SH-SY5Y (cell line): ENCODE measurements around the gene HSD11B1.

ENCODE experiments used
- GATA2 ChIP-seq: IDR thresholded peaks from 2 replicates; pipeline ENCODE4 v1.6.1; 2011; ENCODE audit warnings: mild to moderate bottlenecking, low read depth, low read length
- GATA3 ChIP-seq: IDR thresholded peaks from 2 replicates; pipeline ENCODE4 v1.6.1; 2011; ENCODE audit warnings: low read depth, mild to moderate bottlenecking, low read length, moderate library complexity

Gene HSD11B1

DNA sequence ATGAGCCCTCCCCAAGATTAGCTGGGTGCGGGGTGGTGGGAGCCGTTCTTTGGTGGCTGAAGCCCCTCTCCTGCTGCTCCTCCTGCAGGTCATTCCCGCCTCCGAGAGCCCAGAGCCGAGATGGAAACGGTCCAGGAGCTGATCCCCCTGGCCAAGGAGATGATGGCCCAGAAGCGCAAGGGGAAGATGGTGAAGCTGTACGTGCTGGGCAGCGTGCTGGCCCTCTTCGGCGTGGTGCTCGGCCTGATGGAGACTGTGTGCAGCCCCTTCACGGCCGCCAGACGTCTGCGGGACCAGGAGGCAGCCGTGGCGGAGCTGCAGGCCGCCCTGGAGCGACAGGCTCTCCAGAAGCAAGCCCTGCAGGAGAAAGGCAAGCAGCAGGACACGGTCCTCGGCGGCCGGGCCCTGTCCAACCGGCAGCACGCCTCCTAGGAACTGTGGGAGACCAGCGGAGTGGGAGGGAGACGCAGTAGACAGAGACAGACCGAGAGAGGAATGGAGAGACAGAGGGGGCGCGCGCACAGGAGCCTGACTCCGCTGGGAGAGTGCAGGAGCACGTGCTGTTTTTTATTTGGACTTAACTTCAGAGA is 29.0 kb upstream of the HSD11B1 start:
- TF ChIP-seq GATA3 (no peak), GATA2 (no peak)

DNA sequence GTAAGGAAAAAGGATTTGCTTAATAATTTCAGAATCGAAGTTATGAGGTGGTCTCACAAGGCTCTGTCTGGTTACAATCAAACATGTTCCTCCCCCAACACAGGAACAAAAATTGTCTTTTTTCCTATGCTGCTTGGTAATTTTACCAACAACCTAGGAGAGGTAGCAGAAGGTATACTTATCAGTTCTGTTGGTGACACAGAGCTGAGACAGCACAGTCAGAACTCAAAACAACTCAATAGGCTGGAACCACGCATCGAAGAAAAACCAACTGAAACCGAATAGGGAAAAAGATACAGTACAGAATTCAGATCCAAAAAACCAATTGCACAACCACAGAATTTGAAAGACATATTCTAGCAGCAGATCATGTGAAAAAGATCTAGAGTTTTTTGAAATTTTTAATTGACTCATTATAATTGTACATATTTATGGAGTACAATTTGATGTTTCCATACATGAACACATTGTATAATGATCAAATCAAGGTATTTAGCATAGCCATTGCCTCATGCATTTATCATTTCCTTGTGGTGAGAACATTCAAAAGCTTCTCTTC is 25.6 kb upstream of the HSD11B1 start:
- TF ChIP-seq GATA2 (no peak), GATA3 (no peak)

DNA sequence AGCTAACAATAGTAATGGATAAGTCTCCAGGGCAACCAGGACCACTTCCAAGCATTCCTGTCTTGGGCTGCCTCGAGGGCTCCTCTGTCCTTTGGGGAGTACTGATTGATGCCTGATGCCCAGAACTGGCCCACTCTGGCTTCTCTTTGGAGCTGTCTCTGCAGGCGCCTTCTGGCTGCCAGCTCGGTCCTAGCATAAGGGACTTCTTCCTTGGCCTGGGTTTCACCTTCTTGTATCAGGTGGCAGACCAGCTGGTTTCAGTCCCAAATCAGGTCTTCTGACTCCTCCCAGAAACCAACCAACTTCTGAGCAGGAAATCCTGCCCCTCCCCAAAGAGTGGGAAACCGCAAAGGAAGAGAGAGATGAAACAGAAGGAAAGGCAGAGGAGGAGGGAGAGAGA is 18.8 kb upstream of the HSD11B1 start:
- no peak for TF ChIP-seq GATA3
- no peak for TF ChIP-seq GATA2

DNA sequence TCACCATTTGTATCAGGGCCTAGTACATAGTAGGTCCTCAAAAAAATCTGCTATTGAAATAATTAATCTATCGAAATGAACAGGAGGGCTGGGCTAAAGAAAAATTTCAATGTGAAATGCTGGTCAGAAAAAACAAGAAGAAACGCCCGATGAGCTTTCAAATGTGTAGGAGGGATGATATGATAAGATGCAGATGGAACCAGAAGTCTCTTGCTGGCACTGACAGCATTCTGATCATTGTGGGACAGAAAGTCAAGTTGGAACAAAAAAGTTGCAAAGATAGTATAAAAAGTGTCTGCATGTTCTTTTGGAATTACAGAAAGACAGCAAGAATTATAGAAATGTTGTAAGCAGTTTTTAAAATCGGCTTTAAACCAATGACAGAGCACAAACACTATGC is 18.3 kb upstream of the HSD11B1 start:
- TF ChIP-seq GATA3 (no peak), GATA2 (no peak)

DNA sequence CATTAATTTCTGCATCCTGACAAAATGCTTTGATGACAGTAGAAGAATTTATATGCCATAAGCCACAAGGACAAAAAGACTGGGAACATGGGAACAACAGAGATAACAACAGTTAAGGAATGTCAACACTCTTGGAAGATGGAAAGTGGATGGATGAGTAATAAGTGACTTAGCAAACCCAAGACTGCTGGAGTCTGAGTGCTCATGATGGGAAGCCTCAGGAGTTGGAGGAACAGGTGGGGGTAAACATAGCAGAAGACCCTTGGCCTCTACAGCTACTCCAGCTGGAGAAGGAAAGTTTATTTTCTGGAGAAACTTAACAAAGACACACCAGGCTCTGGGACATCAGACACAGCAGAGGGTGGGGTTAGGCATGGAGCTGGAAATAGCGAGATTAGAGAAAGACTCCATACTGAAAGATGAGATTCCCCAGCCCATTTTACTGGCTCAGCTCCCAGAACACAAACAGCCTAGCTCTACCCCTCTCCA is 15.9 kb upstream of the HSD11B1 start:
- TF ChIP-seq GATA3 = no peak
- TF ChIP-seq GATA2 = no peak

DNA sequence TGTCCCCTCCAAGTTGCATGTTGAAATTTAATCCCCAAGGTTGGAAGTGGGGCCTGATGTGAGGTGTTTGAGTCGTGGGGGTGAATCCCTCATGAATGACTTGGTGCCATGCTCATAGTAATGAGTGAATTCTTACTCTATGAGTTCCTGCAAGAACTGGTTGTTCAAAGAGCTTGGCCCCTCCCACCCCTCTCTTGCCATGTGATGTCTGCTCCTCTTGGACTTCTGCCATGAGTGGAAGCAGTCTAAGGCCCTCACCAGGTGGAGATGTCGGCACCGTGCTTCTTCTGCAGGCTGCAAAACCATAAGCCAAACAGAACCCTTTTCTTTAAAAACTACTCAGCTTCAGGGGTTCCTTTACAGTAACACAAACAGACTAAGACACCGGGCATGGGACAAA is 15.2 kb upstream of the HSD11B1 start:
- TF ChIP-seq GATA2 = no peak
- no peak for TF ChIP-seq GATA3

DNA sequence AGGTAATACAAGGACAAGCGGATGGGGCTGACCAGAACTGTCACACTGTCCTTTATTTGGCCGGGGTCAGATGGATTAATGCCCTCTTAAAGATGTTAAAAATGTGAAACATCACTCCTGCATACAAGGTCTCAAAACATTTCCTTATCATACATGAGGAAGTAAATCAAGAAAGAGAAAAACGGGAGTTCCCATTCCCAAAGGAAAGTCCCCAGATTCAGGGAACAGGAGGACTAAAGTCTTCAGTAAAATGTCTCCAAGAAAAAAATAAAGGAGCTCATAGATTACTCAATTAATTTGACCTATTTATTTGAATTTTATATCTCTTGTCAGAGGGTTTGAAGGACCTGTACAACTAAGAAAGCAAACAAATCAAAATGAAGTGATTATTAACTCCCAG is 13.4 kb upstream of the HSD11B1 start:
- TF ChIP-seq GATA2 (no peak), GATA3 (no peak)

DNA sequence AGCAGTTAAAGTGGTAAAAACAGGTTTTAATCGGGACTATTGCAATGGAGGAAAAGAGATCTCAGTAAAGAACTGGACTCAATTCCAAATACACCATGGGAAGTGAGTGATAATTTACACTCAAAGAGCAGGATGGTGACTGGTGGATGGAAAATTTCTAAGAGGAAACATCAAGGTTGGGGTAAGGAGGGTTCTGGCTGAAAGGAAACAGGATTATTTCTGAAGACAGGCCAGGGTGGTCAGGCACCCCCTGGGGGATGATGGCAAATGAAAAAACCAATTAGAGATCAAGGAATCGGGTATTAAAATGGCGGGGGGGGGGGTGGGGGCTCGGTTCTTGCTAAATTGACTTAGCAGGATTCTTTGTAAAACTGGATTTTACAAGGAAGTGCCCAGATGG is 12.3 kb upstream of the HSD11B1 start:
- TF ChIP-seq GATA3 (no peak), GATA2 (no peak)

DNA sequence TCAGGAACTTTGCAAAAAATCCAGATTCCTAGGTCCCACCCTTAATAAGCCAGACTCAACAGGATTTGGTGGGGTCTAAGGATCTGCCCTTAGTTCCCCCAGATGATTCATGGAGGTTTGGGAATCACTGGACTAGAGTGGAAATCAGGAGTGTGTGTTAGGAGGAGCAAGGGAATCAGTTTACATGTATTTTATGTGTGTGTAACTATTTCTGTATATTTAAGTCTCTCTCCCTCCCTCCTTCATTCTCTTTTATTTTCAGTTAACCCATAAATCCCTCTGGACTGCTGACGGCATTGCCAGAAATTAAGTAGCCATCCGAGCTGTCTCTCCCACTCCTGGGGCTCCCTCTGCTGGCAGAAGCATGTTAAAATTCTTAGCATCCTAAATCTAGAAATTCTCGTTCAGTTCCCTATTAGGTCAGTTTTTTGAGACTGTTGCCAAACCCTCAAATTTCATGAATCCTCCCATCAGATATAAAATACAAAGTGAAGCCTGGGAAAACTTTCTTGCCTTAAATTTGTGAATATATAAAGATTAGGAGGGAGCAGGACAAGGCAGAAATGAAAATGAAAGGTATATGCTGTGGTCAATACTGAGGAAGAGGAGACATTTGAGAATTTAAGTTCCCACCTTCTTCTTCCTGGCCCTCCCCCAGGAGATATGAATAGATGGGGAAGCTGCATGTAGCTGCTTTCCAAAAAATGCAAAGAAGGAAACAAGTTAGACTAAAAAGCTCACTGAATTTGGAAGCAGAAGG is 11.7 kb upstream of the HSD11B1 start:
- TF ChIP-seq GATA3 (no peak), GATA2 (no peak)

DNA sequence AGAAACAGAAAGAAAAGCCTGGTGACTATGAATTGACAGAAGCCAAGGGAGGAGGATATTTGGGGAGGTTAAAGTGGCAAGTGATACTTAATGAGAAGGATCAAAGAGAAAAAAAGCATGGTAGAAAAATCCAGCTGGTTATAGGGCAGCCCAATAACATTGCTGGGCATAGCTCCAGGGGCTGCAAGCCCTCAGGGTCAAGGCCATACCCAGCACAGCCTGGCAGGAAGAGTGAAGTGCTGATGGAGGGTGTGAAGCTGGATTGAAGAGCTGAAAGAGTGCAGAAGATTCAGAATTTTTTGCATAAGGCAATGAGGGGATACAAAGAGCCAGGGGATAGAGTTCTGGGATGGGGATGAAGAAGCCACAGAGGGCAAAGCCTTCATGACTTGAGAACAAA is 8.0 kb upstream of the HSD11B1 start:
- TF ChIP-seq GATA2 (no peak), GATA3 (no peak)

DNA sequence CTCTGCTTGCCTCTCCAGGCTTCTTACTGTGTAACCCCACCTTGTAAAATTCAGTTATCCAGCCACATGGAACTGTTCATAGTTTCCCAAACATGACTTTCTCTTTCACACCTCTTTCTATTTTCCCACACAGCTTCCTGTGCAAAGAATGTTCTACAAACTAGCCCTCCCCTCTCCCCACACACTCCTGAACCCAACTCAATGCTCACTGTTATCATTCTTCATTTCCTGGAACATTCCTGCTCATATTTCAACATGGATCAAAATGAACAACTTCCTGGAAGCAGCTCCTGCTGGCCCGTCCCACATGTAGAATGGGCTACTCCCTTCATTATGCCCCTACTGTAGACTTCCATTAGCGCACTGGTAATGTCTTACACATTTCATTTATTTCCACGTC is 7.5 kb upstream of the HSD11B1 start:
- TF ChIP-seq GATA3 (no peak), GATA2 (no peak)

DNA sequence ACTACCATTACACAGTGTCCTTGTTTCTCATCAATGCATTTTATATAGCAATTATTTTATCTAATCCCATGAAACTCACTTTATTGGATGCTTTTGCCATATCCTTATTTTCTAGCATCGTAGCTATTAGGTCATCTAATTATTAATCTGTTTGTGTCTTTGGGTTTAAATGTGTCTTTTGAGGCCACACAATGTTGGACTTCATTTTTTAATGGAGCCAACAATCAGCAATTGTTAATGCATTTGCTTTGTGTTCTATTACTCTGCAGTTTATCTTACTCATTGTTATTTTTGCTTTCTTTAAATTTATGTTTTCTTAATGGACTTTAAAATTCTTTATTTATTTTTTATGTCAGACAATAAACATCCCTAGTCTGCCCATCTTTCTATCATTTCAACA is 1.8 kb upstream of the HSD11B1 start:
- TF ChIP-seq GATA3 = no peak
- no peak for TF ChIP-seq GATA2

DNA sequence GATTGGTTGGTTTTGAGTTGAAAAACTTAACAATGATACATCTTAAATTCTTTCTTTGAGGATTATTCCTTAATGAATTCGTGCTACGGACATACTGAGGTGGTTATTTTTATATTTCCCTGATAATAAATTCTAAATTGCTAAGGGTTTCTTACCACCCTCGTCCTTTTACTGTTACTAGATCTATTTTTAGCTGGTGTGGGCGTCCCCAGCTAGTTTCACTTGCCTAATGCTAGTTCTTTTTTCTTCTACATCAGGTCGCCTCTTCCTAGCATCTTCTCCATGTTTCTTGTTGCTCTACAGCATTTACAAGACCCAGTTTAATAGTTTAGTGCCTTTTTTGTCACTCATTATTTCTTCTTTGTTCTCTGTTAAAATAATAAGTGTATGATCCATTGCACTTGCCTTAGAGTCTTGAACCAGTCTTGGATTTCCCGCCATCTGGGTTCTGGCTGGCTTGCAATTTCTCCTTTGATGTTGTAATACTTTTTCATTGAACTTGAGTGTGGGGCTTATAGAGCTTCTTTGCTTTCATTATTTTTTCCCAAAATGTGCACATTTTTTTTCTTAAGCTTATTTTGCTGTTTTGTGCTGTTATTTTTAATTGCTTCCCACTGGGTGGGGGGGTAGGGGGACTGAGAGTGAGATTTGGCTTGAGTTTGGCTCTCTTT is 677 bp upstream of the HSD11B1 start:
- TF ChIP-seq GATA2 = no peak
- no peak for TF ChIP-seq GATA3

DNA sequence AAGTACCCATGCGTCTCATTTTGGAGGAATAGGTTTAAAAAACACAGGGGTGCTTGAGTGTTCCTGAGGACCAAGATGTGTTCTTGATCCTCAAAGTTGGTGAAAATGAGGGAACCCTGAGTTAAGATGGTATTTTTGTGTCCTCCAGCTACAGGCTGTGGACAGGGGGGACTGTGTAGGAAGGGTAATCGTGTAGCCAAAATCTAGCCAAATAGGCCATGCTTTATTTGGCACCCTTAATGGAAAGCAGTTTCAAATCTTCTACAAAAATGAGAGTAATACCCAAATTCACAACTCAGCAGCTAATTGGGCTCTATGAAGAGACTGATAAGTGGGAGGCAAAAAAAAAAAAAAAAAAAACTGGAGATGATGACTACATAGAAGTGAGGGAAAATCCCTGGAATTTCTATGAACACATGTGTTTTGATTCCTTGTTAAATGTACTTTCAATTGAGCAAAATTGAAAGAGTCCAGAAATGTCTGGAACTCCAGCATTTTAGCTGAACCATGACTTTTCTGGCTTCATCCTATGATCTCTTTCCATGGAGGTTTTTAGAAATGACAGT is 470 bp downstream of the HSD11B1 start:
- TF ChIP-seq GATA3 = no peak
- no peak for TF ChIP-seq GATA2

DNA sequence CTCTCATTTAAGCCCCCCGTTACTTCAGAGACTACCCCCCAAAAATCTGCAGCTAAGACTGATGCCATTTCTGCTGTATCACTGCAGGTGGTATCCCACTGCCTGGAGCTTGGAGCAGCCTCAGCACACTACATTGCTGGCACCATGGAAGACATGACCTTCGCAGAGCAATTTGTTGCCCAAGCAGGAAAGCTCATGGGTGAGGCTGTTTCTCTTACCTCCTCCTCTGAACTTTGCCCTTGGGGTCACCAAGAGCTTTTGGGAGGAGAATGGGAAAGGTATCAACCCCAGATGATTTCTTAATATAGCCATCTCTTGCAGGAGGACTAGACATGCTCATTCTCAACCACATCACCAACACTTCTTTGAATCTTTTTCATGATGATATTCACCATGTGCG is 2.0 kb downstream of the HSD11B1 start:
- no peak for TF ChIP-seq GATA2
- no peak for TF ChIP-seq GATA3
